Type B pancreatic cell (in vitro differentiated cells): ENCODE data around the gene SLC2A6. TPM values are rescaled to one million over a fixed set of nuclear protein-coding genes. Genes with fewer than 3 reads are reported as not detected.

ENCODE experiments used
- DNase-seq: peaks from one replicate; pipeline ENCODE4 v3.0.0; 2021; ENCODE audit warnings: mixed read lengths; ENCODE audit not compliant: unreplicated experiment; ENCODE audit errors: extremely low spot score
- H3K27ac Mint-ChIP-seq: 2 replicates; pipeline ENCODE4 v1.8.0; 2021; ENCODE audit warnings: mild to moderate bottlenecking, mixed read lengths
- H3K27me3 Mint-ChIP-seq: 2 replicates; pipeline ENCODE4 v1.8.0; 2021; ENCODE audit warnings: mixed read lengths
- H3K36me3 Mint-ChIP-seq: 2 replicates; pipeline ENCODE4 v1.8.0; 2021; ENCODE audit warnings: mixed read lengths
- H3K4me1 Mint-ChIP-seq: one replicate; pipeline ENCODE4 v1.8.0; 2021; ENCODE audit warnings: mixed read lengths; ENCODE audit not compliant: unreplicated experiment
- H3K4me3 Mint-ChIP-seq: 2 replicates; pipeline ENCODE4 v1.8.0; 2021; ENCODE audit warnings: mild to moderate bottlenecking, mixed read lengths
- H3K9me3 Mint-ChIP-seq: 2 replicates; pipeline ENCODE4 v1.8.0; 2021; ENCODE audit warnings: mixed read lengths
- total RNA-seq: library from RNA; stranded (reverse); gene quantifications from 2 replicates; pipeline ENCODE4 v1.2.1, GENCODE V29; 2021; ENCODE audit warnings: low replicate concordance
- TF ChIP-seq, protein P1 (sequence below): fragments of 200-600 bp; sonication (generic); conservative IDR thresholded peaks from 2 replicates; pipeline ENCODE4 v1.5.0; 2021; ENCODE audit warnings: antibody characterized with exemption, mild to moderate bottlenecking

Gene SLC2A6
- total RNA-seq, 1 donor from 2014 or later = 8.2 TPM

DNA sequence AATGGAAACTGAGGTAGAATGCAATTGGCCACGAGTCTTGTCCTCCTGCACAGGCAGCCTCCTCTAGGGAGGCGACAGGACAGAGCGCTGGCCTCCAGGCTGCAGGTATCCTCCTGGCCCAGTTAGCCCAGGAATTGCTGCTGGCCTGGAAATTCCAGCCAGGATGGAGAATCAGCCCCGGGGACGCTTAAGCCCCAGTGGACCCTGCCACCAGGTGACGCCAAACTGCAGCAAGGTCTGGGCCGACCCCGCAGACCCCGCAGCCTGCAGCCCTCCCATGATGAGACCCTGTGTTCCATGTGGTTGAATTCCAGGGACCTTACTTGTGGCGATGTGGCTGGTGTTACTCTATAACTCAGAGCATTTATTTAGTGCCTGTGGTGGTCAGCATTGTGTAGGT, 11.8 kb downstream of the SLC2A6 start:
- no peaks in the 10 kb centered on the region for H3K36me3 Mint-ChIP-seq
- H3K4me3 Mint-ChIP-seq = no peak overlapping the region
- no peak for DNase-seq
- TF ChIP-seq, protein P1, sequence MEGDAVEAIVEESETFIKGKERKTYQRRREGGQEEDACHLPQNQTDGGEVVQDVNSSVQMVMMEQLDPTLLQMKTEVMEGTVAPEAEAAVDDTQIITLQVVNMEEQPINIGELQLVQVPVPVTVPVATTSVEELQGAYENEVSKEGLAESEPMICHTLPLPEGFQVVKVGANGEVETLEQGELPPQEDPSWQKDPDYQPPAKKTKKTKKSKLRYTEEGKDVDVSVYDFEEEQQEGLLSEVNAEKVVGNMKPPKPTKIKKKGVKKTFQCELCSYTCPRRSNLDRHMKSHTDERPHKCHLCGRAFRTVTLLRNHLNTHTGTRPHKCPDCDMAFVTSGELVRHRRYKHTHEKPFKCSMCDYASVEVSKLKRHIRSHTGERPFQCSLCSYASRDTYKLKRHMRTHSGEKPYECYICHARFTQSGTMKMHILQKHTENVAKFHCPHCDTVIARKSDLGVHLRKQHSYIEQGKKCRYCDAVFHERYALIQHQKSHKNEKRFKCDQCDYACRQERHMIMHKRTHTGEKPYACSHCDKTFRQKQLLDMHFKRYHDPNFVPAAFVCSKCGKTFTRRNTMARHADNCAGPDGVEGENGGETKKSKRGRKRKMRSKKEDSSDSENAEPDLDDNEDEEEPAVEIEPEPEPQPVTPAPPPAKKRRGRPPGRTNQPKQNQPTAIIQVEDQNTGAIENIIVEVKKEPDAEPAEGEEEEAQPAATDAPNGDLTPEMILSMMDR = peak; percentile 22
- peaks cover 3% of the 10 kb centered on the region for H3K4me1 Mint-ChIP-seq
- no peaks in the 10 kb centered on the region for H3K27me3 Mint-ChIP-seq
- no peak overlapping the region for H3K27ac Mint-ChIP-seq
- no peaks in the 10 kb centered on the region for H3K9me3 Mint-ChIP-seq

DNA sequence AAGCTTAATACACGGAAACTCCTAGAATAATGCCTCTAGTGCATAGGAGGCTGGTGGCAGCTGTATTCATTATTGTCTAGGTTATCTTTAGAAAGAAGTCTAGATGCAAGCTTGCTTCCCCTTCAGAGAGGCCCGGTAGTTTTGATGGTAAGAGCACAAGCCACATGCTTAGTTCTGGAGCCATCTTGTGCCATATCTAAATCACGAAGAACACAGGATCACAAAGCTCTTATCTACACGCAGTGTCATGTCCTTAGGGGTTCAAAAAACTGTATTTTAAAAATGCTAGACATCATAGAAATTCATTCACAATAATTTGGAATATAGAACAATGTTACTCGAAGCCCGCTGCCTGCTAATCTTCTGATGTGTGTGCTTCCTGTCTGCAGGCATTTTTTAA, 12.9 kb downstream of the SLC2A6 start:
- H3K9me3 Mint-ChIP-seq = no peaks in the 10 kb centered on the region
- H3K4me1 Mint-ChIP-seq = peaks cover 11% of the 10 kb centered on the region
- DNase-seq = no peak
- TF ChIP-seq, protein P1 = no peak
- H3K4me3 Mint-ChIP-seq = no peak overlapping the region
- H3K36me3 Mint-ChIP-seq = no peaks in the 10 kb centered on the region
- H3K27me3 Mint-ChIP-seq = no peaks in the 10 kb centered on the region
- H3K27ac Mint-ChIP-seq = no peak overlapping the region

DNA sequence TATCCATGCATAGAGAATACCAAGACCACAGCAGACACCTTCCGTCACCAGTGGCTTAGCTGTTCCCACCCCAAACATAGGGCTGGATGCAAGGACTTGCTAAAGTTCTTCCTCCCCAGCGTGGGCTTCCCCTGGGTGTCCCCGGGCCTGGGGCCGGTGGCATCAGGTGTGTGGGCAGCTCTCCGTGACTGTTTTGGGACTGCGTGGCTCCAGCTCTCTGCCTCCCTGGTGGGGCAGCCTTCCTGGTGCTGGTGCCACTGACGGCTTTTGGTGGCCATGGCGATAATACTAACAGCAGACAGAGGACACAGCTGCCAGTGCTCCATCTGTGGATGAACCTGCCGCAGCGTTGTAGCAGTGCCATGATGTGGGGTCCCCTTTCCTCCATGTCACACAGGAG, 14.3 kb downstream of the SLC2A6 start:
- H3K4me3 Mint-ChIP-seq = no peak overlapping the region
- no peaks in the 10 kb centered on the region for H3K9me3 Mint-ChIP-seq
- peaks cover 9% of the 10 kb centered on the region for H3K4me1 Mint-ChIP-seq
- no peaks in the 10 kb centered on the region for H3K36me3 Mint-ChIP-seq
- TF ChIP-seq, protein P1 = no peak
- no peak for DNase-seq
- H3K27ac Mint-ChIP-seq = no peak overlapping the region
- no peaks in the 10 kb centered on the region for H3K27me3 Mint-ChIP-seq

DNA sequence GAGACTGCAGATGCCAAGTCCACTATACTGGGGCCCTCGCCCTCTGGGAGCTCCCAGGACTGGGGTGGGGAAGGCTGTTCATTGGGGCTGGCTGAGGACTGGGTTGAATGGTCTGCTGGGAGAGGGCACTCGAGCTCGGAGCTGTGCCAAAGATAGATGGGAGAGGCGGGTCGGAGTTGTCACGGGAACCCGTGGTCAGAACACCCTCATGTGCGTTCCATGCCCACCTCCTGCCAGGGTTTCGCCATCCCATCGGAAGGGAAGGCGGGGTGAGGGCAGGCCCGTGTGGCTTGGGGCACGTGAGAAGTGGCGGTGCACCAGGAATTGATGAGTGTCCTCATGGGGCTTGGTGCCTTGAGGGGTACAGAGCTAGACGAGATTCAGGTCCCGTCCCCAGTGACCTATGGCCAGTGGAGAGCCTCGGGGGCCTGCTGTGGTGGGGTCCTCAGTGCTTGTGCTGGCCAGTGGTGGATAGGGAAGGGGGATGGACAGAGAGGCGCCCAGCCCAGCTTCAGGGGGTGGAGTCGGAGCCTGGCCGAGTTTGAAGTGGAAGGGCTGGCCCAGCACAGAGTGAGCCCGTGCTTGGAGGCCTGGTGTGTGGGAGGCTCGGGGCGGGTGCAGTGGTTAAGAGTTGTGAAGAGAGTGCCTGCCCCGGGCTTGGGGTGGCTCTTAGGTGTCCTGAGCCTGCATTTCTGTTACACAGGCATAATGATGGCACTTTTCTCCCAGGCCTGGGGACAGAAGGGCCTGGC, 14.9 kb downstream of the SLC2A6 start:
- H3K9me3 Mint-ChIP-seq = no peaks in the 10 kb centered on the region
- no peaks in the 10 kb centered on the region for H3K27me3 Mint-ChIP-seq
- no peaks in the 10 kb centered on the region for H3K36me3 Mint-ChIP-seq
- no peak overlapping the region for H3K27ac Mint-ChIP-seq
- H3K4me1 Mint-ChIP-seq = peaks cover 9% of the 10 kb centered on the region
- TF ChIP-seq, protein P1 = no peak
- no peak for DNase-seq
- no peak overlapping the region for H3K4me3 Mint-ChIP-seq

DNA sequence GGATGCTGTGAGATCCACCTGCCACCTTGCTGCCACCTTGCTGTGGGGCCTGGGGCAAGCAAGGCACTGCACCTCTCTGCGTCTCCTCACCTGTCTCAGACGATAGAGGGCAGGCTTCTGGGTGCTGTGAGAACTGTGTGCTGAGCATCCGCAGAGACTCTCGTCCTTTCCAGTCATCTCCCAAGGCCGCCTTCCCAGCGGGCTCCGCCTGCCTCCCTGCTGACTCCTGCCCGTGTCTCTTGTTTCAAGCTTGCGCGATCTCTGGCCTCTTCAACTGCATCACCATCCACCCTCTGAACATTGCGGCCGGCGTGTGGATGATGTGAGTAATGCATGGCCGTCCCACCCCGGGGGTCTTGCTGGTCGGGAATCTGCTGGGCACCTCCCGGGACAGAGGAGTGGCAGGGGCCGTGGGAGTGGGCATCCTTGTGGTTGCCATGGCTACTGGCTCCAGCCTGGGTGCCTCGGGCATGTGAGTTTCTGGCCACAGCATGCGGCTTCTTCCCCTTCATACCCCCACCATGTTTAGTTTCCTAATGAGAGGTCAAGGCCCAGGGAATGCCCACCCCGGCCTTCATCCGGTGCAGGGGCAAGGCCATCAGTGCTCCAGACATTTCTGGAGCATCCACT, 15.6 kb downstream of the SLC2A6 start:
- Mint-ChIP-seq H3K4me3 (no peak overlapping the region), H3K27me3 (no peaks in the 10 kb centered on the region), H3K36me3 (no peaks in the 10 kb centered on the region), H3K27ac (peak overlapping the region; percentile 31), H3K9me3 (no peaks in the 10 kb centered on the region), H3K4me1 (peaks cover 9% of the 10 kb centered on the region)
- DNase-seq = no peak
- TF ChIP-seq, protein P1 = no peak
